HEK293 (cell line): Measurements from ENCODE around the gene SLC25A39.

ENCODE experiments used
- CTCF ChIA-PET: fragments of 350-600 bp; formaldehyde crosslinking; extraction: SDS; loops from one replicate; lab custom pipeline; 2021; ENCODE audit warnings: antibody characterized with exemption; lab: Yijun Ruan, JAX
- POLR2A ChIA-PET: fragments of 300-600 bp; formaldehyde crosslinking; extraction: SDS; loops from one replicate; lab custom pipeline; 2020; ENCODE audit warnings: antibody characterized with exemption, inconsistent platforms; lab: Yijun Ruan, JAX
- H3K27ac ChIP-seq: fragments of 200-500 bp; sonication (Bioruptor generic); 2 replicates; pipeline ENCODE4 v1.5.1; 2014; ENCODE audit warnings: low read depth, low read length, control low read depth, inconsistent platforms; ENCODE audit errors: extremely low read depth
- H3K36me3 ChIP-seq, 2 experiments: fragments of 200-500 bp in 1 of 2; sonication (Bioruptor generic) in 1 of 2; 1 replicate in 1 of 2; 2 replicates in 1 of 2; pipeline ENCODE4 v1.5.1; 2014 to 2017; ENCODE audit warnings: inconsistent platforms in 2 of 2, low read length in 2 of 2; ENCODE audit not compliant: control insufficient read depth in 2 of 2, insufficient read depth in 1 of 2
- H3K4me1 ChIP-seq: fragments of 200-500 bp; sonication (Bioruptor generic); 2 replicates; pipeline ENCODE4 v1.5.1; 2014; ENCODE audit warnings: mild to moderate bottlenecking, low read length, inconsistent platforms; ENCODE audit not compliant: control insufficient read depth, insufficient read depth
- H3K4me3 ChIP-seq: 2 replicates; pipeline ENCODE4 v1.5.1; 2011; ENCODE audit warnings: low read depth, mild to moderate bottlenecking, control low read depth, low read length, moderate library complexity
- H3K9me3 ChIP-seq: fragments of 200-500 bp; sonication (Bioruptor generic); 2 replicates; pipeline ENCODE4 v1.5.1; 2014; ENCODE audit warnings: low read depth, low read length, inconsistent platforms; ENCODE audit not compliant: control insufficient read depth, insufficient read depth
- HOXC10 ChIP-seq: sonication (generic); formaldehyde crosslinking; IDR thresholded peaks from 2 replicates; pipeline ENCODE4 v1.8.1; 2023; ENCODE audit warnings: mild to moderate bottlenecking, missing genetic modification reagents
- PRDM4 ChIP-seq: fragments of 450-650 bp; formaldehyde crosslinking; IDR thresholded peaks from 2 replicates; pipeline ENCODE4 v1.5.1; 2017; ENCODE audit warnings: missing biosample characterization, missing genetic modification characterization
- TRIM28 ChIP-seq: IDR thresholded peaks from 2 replicates; pipeline ENCODE4 v1.6.1; 2011; ENCODE audit warnings: low read length, control low read depth, borderline replicate concordance
- WT1 ChIP-seq: fragments of 450-650 bp; formaldehyde crosslinking; IDR thresholded peaks from 2 replicates; pipeline ENCODE4 v1.5.1; 2016; ENCODE audit warnings: missing biosample characterization, missing genetic modification characterization
- ZBTB1 ChIP-seq: fragments of 450-650 bp; formaldehyde crosslinking; IDR thresholded peaks from 2 replicates; pipeline ENCODE4 v1.5.1; 2016; ENCODE audit warnings: missing biosample characterization, missing genetic modification characterization
- ZFP69B ChIP-seq: fragments of 450-650 bp; formaldehyde crosslinking; IDR thresholded peaks from 2 replicates; pipeline ENCODE4 v1.5.1; 2016; ENCODE audit warnings: missing biosample characterization, missing genetic modification characterization
- ZNF114 ChIP-seq: fragments of 450-650 bp; formaldehyde crosslinking; IDR thresholded peaks from 2 replicates; pipeline ENCODE4 v1.5.0; 2017; ENCODE audit warnings: missing biosample characterization, missing genetic modification characterization
- ZNF169 ChIP-seq: fragments of 450-650 bp; formaldehyde crosslinking; IDR thresholded peaks from 2 replicates; pipeline ENCODE4 v1.5.1; 2016; ENCODE audit warnings: missing biosample characterization, missing genetic modification characterization
- ZNF202 ChIP-seq: fragments of 450-650 bp; formaldehyde crosslinking; IDR thresholded peaks from 2 replicates; pipeline ENCODE4 v1.5.1; 2016; ENCODE audit warnings: missing biosample characterization, missing genetic modification characterization, borderline replicate concordance
- ZNF394 ChIP-seq: fragments of 450-650 bp; formaldehyde crosslinking; IDR thresholded peaks from 2 replicates; pipeline ENCODE4 v1.5.1; 2016; ENCODE audit warnings: missing biosample characterization, missing genetic modification characterization, mild to moderate bottlenecking, moderate library complexity, borderline replicate concordance
- ZNF580 ChIP-seq: fragments of 450-650 bp; formaldehyde crosslinking; IDR thresholded peaks from 2 replicates; pipeline ENCODE4 v1.5.1; 2016; ENCODE audit warnings: missing biosample characterization, missing genetic modification characterization
- ZNF621 ChIP-seq: fragments of 450-650 bp; formaldehyde crosslinking; IDR thresholded peaks from 2 replicates; pipeline ENCODE4 v1.5.1; 2017; ENCODE audit warnings: missing biosample characterization, missing genetic modification characterization
- ZNF626 ChIP-seq: fragments of 450-650 bp; sonication (Bioruptor Pico); formaldehyde crosslinking; IDR thresholded peaks from 2 replicates; pipeline ENCODE4 v1.5.1; 2018; ENCODE audit warnings: missing biosample characterization, missing genetic modification characterization, inconsistent platforms
- ZNF776 ChIP-seq: fragments of 450-650 bp; formaldehyde crosslinking; IDR thresholded peaks from 2 replicates; pipeline ENCODE4 v1.5.0; 2017; ENCODE audit warnings: missing biosample characterization, missing genetic modification characterization, borderline replicate concordance
- ZSCAN23 ChIP-seq: fragments of 450-650 bp; formaldehyde crosslinking; IDR thresholded peaks from 2 replicates; pipeline ENCODE4 v1.5.1; 2016; ENCODE audit warnings: missing biosample characterization, missing genetic modification characterization
- TF ChIP-seq, protein P1 (sequence below): fragments of 450-650 bp; formaldehyde crosslinking; IDR thresholded peaks from 2 replicates; pipeline ENCODE4 v1.5.1; 2017; ENCODE audit warnings: missing biosample characterization, missing genetic modification characterization
- TF ChIP-seq, protein P2 (sequence below): fragments of 450-650 bp; formaldehyde crosslinking; IDR thresholded peaks from 2 replicates; pipeline ENCODE4 v1.5.1; 2016; ENCODE audit warnings: missing biosample characterization, missing genetic modification characterization
- TF ChIP-seq, protein P3 (sequence below): fragments of 450-650 bp; formaldehyde crosslinking; IDR thresholded peaks from 2 replicates; pipeline ENCODE4 v1.5.1; 2017; ENCODE audit warnings: missing biosample characterization, missing genetic modification characterization

Gene SLC25A39

GRCh38 chr17:44310609-44311376 is 13.8 kb downstream of the SLC25A39 start:
- Histone ChIP-seq H3K4me3 (no peak overlapping the region), H3K27ac (no peak overlapping the region), H3K9me3 (no peaks in the 10 kb centered on the region)
- TF ChIP-seq ZNF580 (tag by site-specific recombination) (no peak), ZSCAN23 (no peak), ZNF776 (no peak), TRIM28 (no peak), HOXC10 (CRISPR knock-in tag) (no peak)
- TF ChIP-seq, protein P1, sequence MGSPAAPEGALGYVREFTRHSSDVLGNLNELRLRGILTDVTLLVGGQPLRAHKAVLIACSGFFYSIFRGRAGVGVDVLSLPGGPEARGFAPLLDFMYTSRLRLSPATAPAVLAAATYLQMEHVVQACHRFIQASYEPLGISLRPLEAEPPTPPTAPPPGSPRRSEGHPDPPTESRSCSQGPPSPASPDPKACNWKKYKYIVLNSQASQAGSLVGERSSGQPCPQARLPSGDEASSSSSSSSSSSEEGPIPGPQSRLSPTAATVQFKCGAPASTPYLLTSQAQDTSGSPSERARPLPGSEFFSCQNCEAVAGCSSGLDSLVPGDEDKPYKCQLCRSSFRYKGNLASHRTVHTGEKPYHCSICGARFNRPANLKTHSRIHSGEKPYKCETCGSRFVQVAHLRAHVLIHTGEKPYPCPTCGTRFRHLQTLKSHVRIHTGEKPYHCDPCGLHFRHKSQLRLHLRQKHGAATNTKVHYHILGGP (tag by site-specific recombination) = no peak
- TF ChIP-seq, protein P2, sequence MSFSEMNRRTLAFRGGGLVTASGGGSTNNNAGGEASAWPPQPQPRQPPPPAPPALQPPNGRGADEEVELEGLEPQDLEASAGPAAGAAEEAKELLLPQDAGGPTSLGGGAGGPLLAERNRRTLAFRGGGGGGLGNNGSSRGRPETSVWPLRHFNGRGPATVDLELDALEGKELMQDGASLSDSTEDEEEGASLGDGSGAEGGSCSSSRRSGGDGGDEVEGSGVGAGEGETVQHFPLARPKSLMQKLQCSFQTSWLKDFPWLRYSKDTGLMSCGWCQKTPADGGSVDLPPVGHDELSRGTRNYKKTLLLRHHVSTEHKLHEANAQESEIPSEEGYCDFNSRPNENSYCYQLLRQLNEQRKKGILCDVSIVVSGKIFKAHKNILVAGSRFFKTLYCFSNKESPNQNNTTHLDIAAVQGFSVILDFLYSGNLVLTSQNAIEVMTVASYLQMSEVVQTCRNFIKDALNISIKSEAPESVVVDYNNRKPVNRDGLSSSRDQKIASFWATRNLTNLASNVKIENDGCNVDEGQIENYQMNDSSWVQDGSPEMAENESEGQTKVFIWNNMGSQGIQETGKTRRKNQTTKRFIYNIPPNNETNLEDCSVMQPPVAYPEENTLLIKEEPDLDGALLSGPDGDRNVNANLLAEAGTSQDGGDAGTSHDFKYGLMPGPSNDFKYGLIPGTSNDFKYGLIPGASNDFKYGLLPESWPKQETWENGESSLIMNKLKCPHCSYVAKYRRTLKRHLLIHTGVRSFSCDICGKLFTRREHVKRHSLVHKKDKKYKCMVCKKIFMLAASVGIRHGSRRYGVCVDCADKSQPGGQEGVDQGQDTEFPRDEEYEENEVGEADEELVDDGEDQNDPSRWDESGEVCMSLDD = no peak
- TF ChIP-seq, all 188 proteins: peak for 0
- Histone ChIP-seq H3K4me1 (peaks cover 7% of the 10 kb centered on the region; the same call in 1 of the 2 replicates), H3K36me3 (no peaks in the 10 kb centered on the region)
- POLR2A ChIA-PET = no interaction called here
- CTCF ChIA-PET = interaction anchor here (0.7 kb wide), 1 partner anchor 88 kb away, joined by 3 read pairs; no protein-coding TSS in a partner anchor

- Histone ChIP-seq H3K9me3 (no peaks in the 10 kb centered on the region), H3K27ac (no peak overlapping the region), H3K36me3 (no peaks in the 10 kb centered on the region), H3K4me3 (no peak overlapping the region), H3K4me1 (peaks cover 7% of the 10 kb centered on the region; the same call in 1 of the 2 replicates)
- TF ChIP-seq, protein P3, sequence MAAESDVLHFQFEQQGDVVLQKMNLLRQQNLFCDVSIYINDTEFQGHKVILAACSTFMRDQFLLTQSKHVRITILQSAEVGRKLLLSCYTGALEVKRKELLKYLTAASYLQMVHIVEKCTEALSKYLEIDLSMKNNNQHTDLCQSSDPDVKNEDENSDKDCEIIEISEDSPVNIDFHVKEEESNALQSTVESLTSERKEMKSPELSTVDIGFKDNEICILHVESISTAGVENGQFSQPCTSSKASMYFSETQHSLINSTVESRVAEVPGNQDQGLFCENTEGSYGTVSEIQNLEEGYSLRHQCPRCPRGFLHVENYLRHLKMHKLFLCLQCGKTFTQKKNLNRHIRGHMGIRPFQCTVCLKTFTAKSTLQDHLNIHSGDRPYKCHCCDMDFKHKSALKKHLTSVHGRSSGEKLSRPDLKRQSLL (tag by site-specific recombination) = no peak
- TF ChIP-seq ZNF202 = no peak
- TF ChIP-seq WT1 (tag by site-specific recombination) = no peak
- TF ChIP-seq PRDM4 (tag by site-specific recombination) = no peak
- no peak for TF ChIP-seq ZNF621 (tag by site-specific recombination)
- no peak for TF ChIP-seq ZBTB1
- TF ChIP-seq ZNF169 (tag by site-specific recombination) = no peak
- TF ChIP-seq ZNF626 (tag by site-specific recombination) = no peak
- TF ChIP-seq ZNF114 = no peak
- no peak for TF ChIP-seq ZNF394
- TF ChIP-seq ZFP69B (tag by site-specific recombination) = no peak
- CTCF ChIA-PET = interaction anchor here (0.7 to 0.9 kb wide), 2 partner anchors 87 to 109 kb away, joined by 3 to 4 read pairs; no protein-coding TSS in a partner anchor
- POLR2A ChIA-PET = interaction anchor here (0.9 kb wide), 1 partner anchor 110 kb away, joined by 9 read pairs; the partner anchor contains the start of gene ATXN7L3
Observed at GRCh38 chr17:44310188-44310587, 14.4 kb downstream of the SLC25A39 start.
